Thyroid gland (tissue), 4 donors: ENCODE measurements around the gene PKP4. TPM values are rescaled to one million over a fixed set of nuclear protein-coding genes. Genes with fewer than 3 reads are reported as not detected.

ENCODE experiments used
- DNase-seq, 2 donors: peaks; one replicate each; pipeline ENCODE4 v3.0.0-alpha.2; 2019
- H3K27ac ChIP-seq, 3 donors: fragments of 200-600 bp; sonication (generic); 1 replicate in 2 of 3; 2 replicates in 1 of 3; pipeline ENCODE4 v1.5.1; 2016 to 2019; ENCODE audit warnings: mild to moderate bottlenecking in 1 of 3, moderate library complexity in 1 of 3
- H3K27me3 ChIP-seq: fragments of 200-600 bp; sonication (generic); one replicate; pipeline ENCODE4 v1.5.1; 2019
- H3K36me3 ChIP-seq, 2 donors: fragments of 200-600 bp; sonication (generic); one replicate each; pipeline ENCODE4 v1.5.1; 2016 to 2019
- H3K4me1 ChIP-seq, 2 donors: fragments of 200-600 bp; sonication (generic); one replicate each; pipeline ENCODE4 v1.5.1; 2017 to 2019
- H3K4me3 ChIP-seq, 3 donors: fragments of 200-600 bp; sonication (generic); replicated peaks in 1 of 3; 1 replicate in 2 of 3; 2 replicates in 1 of 3; pipeline ENCODE4 v1.5.1; 2016; ENCODE audit warnings: mild to moderate bottlenecking in 1 of 3
- H3K9me3 ChIP-seq: fragments of 200-600 bp; sonication (generic); one replicate; pipeline ENCODE4 v1.5.1; 2017
- CTCF ChIP-seq, 6 experiments: fragments of 200-600 bp in 3 of 6; fragments of 450-650 bp in 3 of 6; sonication (generic) in 3 of 6; IDR thresholded peaks; one replicate each; pipeline ENCODE4 v1.5.1; 2016 to 2019; ENCODE audit warnings: antibody characterized with exemption in 6 of 6, mild to moderate bottlenecking in 2 of 6, inconsistent platforms in 1 of 6, moderate library complexity in 1 of 6
- POLR2A ChIP-seq, 2 donors: fragments of 450-650 bp; IDR thresholded peaks; one replicate each; pipeline ENCODE4 v1.6.1; 2017; ENCODE audit warnings: antibody characterized with exemption in 2 of 2, mild to moderate bottlenecking in 2 of 2, moderate library complexity in 1 of 2
- WGBS, 2 donors: methylation state at CpG; one replicate each; pipeline ENCODE4 v1.1.5; 2017; 5-methylcytosine and 5-hydroxymethylcytosine counted together
- intact Hi-C: fragments of 100-400 bp; cut with DNase I; formaldehyde crosslinking; loops from one replicate; pipeline ENCODE4 v1.15.1; 2023
- total RNA-seq, 4 donors: library from RNA; depleted of rRNA; stranded (reverse); fragments of >200 nt; gene quantifications; one replicate each; pipeline ENCODE4 v1.2.3, GENCODE V29; 2016

PKP4 gene
- total RNA-seq, 4 donors from 2014 or later, result 117 to 155 (median 136) TPM

GRCh38 chr2:158487419-158487818, 30.7 kb downstream of the PKP4 start:
- TF ChIP-seq CTCF (IDR thresholded peaks at IDR 0.05) (no peak), POLR2A (IDR thresholded peaks at IDR 0.05) (no peak)
- no peaks in the 10 kb centered on the region for H3K27me3 ChIP-seq
- peak in 1 of 2 donors; percentile 13 for DNase-seq
- no peak overlapping the region for H3K4me3 ChIP-seq
- no peaks in the 10 kb centered on the region for H3K36me3 ChIP-seq
- H3K27ac ChIP-seq, result no peak overlapping the region
- no peaks in the 10 kb centered on the region for H3K9me3 ChIP-seq
- intact Hi-C loops, result no loop called here
- peaks cover 7 to 12% of the 10 kb centered on the region in 2 donors for H3K4me1 ChIP-seq

- no peak for TF ChIP-seq POLR2A (IDR thresholded peaks at IDR 0.05)
- TF ChIP-seq CTCF (IDR thresholded peaks at IDR 0.05), result no peak
- 84 to 92% methylated on average over 2 of the region's 2 CpGs for WGBS, 2 donors
- Histone ChIP-seq H3K36me3 (no peaks in the 10 kb centered on the region), H3K4me1 (peaks cover 12 to 19% of the 10 kb centered on the region in 2 donors), H3K27me3 (no peaks in the 10 kb centered on the region), H3K9me3 (no peaks in the 10 kb centered on the region), H3K27ac (no peak overlapping the region), H3K4me3 (no peak overlapping the region)
- intact Hi-C loops, result no loop called here
- no peak for DNase-seq
These were observed 31.9 kb downstream of the PKP4 start for GRCh38 chr2:158488442-158489216.

- DNase-seq, result no peak
- Histone ChIP-seq H3K36me3 (no peaks in the 10 kb centered on the region), H3K4me3 (no peak overlapping the region), H3K4me1 (peaks cover 16 to 23% of the 10 kb centered on the region in 2 donors), H3K27ac (no peak overlapping the region), H3K27me3 (no peaks in the 10 kb centered on the region), H3K9me3 (no peaks in the 10 kb centered on the region)
- intact Hi-C loops, result no loop called here
- TF ChIP-seq POLR2A (IDR thresholded peaks at IDR 0.05) (no peak), CTCF (IDR thresholded peaks at IDR 0.05) (no peak)
- 68 to 70% methylated on average over 6 of the region's 6 CpGs for WGBS, 2 donors
These were observed 32.8 kb downstream of the PKP4 start for GRCh38 chr2:158489366-158490112.

- H3K27ac ChIP-seq, result no peak overlapping the region
These were observed 34.3 kb downstream of the PKP4 start for GRCh38 chr2:158491072-158491471.

More at GRCh38 chr2:158491072-158491471, 34.3 kb downstream of the PKP4 start:
- DNase-seq, result no peak
- intact Hi-C loops, result no loop called here
- Histone ChIP-seq H3K4me3 (no peak overlapping the region), H3K36me3 (no peaks in the 10 kb centered on the region), H3K9me3 (no peaks in the 10 kb centered on the region), H3K4me1 (peaks cover 16 to 23% of the 10 kb centered on the region in 2 donors), H3K27me3 (no peaks in the 10 kb centered on the region)
- TF ChIP-seq CTCF (IDR thresholded peaks at IDR 0.05) (no peak), POLR2A (IDR thresholded peaks at IDR 0.05) (no peak)
- WGBS, 2 donors, result 96 to 97% methylated on average over 4 of the region's 4 CpGs
